SK-N-SH treated with all-trans-retinoic acid at 6 μM for 48 hours (cell line): ENCODE results near the gene TRPC6.

Source experiments
- ATAC-seq: fragments of 200-7000 bp; cut with Tn5 transposase; 3 replicates; pipeline ENCODE4 v1.9.1; 2020; ENCODE audit warnings: mild to moderate bottlenecking, moderate library complexity
- ARNTL ChIP-seq: fragments of 450-650 bp; formaldehyde crosslinking; IDR thresholded peaks from 2 replicates; pipeline ENCODE4 v1.5.0; 2020; ENCODE audit warnings: low read depth, mild to moderate bottlenecking, moderate library complexity, borderline replicate concordance
- BACH2 ChIP-seq: fragments of 250-450 bp; sonication (Bioruptor Pico); IDR thresholded peaks from 2 replicates; pipeline ENCODE4 v1.9.0; 2021; ENCODE audit warnings: mild to moderate bottlenecking, borderline replicate concordance
- CSDC2 ChIP-seq: fragments of 250-450 bp; sonication (Bioruptor Pico); IDR thresholded peaks from 2 replicates; pipeline ENCODE4 v1.5.0; 2020; ENCODE audit warnings: mild to moderate bottlenecking, moderate library complexity
- ESRRG ChIP-seq: fragments of 250-450 bp; sonication (Bioruptor Pico); IDR thresholded peaks from 2 replicates; pipeline ENCODE4 v1.6.1; 2021; ENCODE audit warnings: mild to moderate bottlenecking
- GLIS3 ChIP-seq: fragments of 250-450 bp; sonication (Bioruptor Pico); IDR thresholded peaks from 2 replicates; pipeline ENCODE4 v1.5.0; 2020; ENCODE audit warnings: mild to moderate bottlenecking, moderate library complexity
- ISL1 ChIP-seq: fragments of 250-450 bp; sonication (Bioruptor Pico); IDR thresholded peaks from 2 replicates; pipeline ENCODE4 v2.1.2; 2022; ENCODE audit warnings: mild to moderate bottlenecking, moderate library complexity
- OSR1 ChIP-seq: fragments of 250-450 bp; sonication (Bioruptor Pico); IDR thresholded peaks from 2 replicates; pipeline ENCODE4 v1.8.0; 2022; ENCODE audit warnings: moderate library complexity, mild to moderate bottlenecking, inconsistent platforms
- PPARA ChIP-seq: fragments of 250-450 bp; sonication (Bioruptor Pico); IDR thresholded peaks from 2 replicates; pipeline ENCODE4 v1.5.0; 2020; ENCODE audit warnings: mild to moderate bottlenecking, borderline replicate concordance
- RARB ChIP-seq: fragments of 250-450 bp; sonication (Bioruptor Pico); IDR thresholded peaks from 2 replicates; pipeline ENCODE4 v1.8.0; 2021; ENCODE audit warnings: mild to moderate bottlenecking, moderate library complexity
- SNAI2 ChIP-seq: fragments of 250-450 bp; sonication (Bioruptor Pico); IDR thresholded peaks from 2 replicates; pipeline ENCODE4 v1.5.0; 2020; ENCODE audit warnings: mild to moderate bottlenecking, moderate library complexity
- TCF4 ChIP-seq: fragments of 250-450 bp; sonication (Bioruptor Pico); IDR thresholded peaks from 2 replicates; pipeline ENCODE4 v1.8.0; 2021; ENCODE audit warnings: mild to moderate bottlenecking, moderate library complexity, borderline replicate concordance
- TOX ChIP-seq: fragments of 250-450 bp; sonication (Bioruptor Pico); IDR thresholded peaks from 2 replicates; pipeline ENCODE4 v1.8.0; 2021; ENCODE audit warnings: mild to moderate bottlenecking, moderate library complexity, borderline replicate concordance
- ZC3H10 ChIP-seq: fragments of 250-450 bp; sonication (Bioruptor Pico); IDR thresholded peaks from 2 replicates; pipeline ENCODE4 v1.5.1; 2021; ENCODE audit warnings: mild to moderate bottlenecking, moderate library complexity
- ZFP3 ChIP-seq: fragments of 250-450 bp; sonication (Bioruptor Pico); IDR thresholded peaks from 2 replicates; pipeline ENCODE4 v1.5.0; 2020; ENCODE audit warnings: mild to moderate bottlenecking, moderate library complexity
- ZFP30 ChIP-seq: fragments of 450-650 bp; formaldehyde crosslinking; IDR thresholded peaks from 2 replicates; pipeline ENCODE4 v1.5.0; 2022; ENCODE audit warnings: mild to moderate bottlenecking, moderate library complexity
- ZNF565 ChIP-seq: fragments of 450-650 bp; formaldehyde crosslinking; conservative IDR thresholded peaks from 2 replicates; pipeline ENCODE4 v1.5.0; 2020; ENCODE audit warnings: low read depth, mild to moderate bottlenecking, moderate library complexity
- ZNF70 ChIP-seq: fragments of 450-650 bp; formaldehyde crosslinking; IDR thresholded peaks from 2 replicates; pipeline ENCODE4 v1.5.0; 2020; ENCODE audit warnings: mild to moderate bottlenecking, moderate library complexity
- ZNF8 ChIP-seq: fragments of 450-650 bp; formaldehyde crosslinking; IDR thresholded peaks from 2 replicates; pipeline ENCODE4 v1.5.0; 2020; ENCODE audit warnings: mild to moderate bottlenecking, moderate library complexity
- TF ChIP-seq, protein P1 (sequence below): fragments of 250-450 bp; sonication (Bioruptor Pico); IDR thresholded peaks from 2 replicates; pipeline ENCODE4 v1.5.1; 2021; ENCODE audit warnings: mild to moderate bottlenecking, moderate library complexity
- TF ChIP-seq, protein P2 (sequence below): fragments of 250-450 bp; sonication (Bioruptor Pico); IDR thresholded peaks from 2 replicates; pipeline ENCODE4 v1.5.1; 2020; ENCODE audit warnings: low read depth, mild to moderate bottlenecking, moderate library complexity
- TF ChIP-seq, protein P3 (sequence below): fragments of 250-450 bp; sonication (Bioruptor Pico); IDR thresholded peaks from 2 replicates; pipeline ENCODE4 v1.8.0; 2021; ENCODE audit warnings: low read depth, mild to moderate bottlenecking, moderate library complexity, borderline replicate concordance
- TF ChIP-seq, protein P4 (sequence below): fragments of 250-450 bp; sonication (Bioruptor Pico); IDR thresholded peaks from 2 replicates; pipeline ENCODE4 v1.8.0; 2020; ENCODE audit warnings: mild to moderate bottlenecking, moderate library complexity, borderline replicate concordance
- TF ChIP-seq, protein P5 (sequence below): fragments of 250-450 bp; sonication (Bioruptor Pico); IDR thresholded peaks from 2 replicates; pipeline ENCODE4 v1.5.0; 2020; ENCODE audit warnings: mild to moderate bottlenecking, moderate library complexity

The TRPC6 gene

DNA sequence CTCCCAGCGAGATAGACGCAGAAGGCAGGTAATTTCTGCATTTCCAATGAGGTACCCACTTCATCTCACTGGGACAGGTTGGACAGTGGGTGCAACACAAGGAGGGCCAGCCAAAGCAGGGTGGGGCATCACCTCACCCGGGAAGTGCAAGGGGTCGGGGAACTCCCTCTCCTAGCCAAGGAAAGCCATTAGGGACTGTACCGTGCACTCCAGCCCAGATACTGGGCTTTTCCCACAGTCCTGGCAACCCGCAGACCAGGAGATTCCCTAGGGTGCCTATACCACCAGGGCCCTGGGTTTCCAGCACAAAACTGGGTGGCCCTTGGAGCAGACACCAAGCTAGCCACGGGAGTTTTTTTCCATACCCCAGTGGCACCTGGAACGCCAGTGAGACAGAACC lies 17.2 kb downstream of the TRPC6 start:
- no peak for ATAC-seq
- TF ChIP-seq TOX (CRISPR knock-in tag) = no peak
- TF ChIP-seq ZNF70 (CRISPR knock-in tag) = no peak
- no peak for TF ChIP-seq SNAI2
- TF ChIP-seq TCF4 (CRISPR knock-in tag) = no peak
- no peak for TF ChIP-seq GLIS3
- no peak for TF ChIP-seq ZNF8 (CRISPR knock-in tag)
- no peak for TF ChIP-seq ZFP30 (CRISPR knock-in tag)
- TF ChIP-seq ARNTL (CRISPR knock-in tag) = no peak
- no peak for TF ChIP-seq BACH2
- no peak for TF ChIP-seq ESRRG (CRISPR knock-in tag)
- TF ChIP-seq, protein P1, sequence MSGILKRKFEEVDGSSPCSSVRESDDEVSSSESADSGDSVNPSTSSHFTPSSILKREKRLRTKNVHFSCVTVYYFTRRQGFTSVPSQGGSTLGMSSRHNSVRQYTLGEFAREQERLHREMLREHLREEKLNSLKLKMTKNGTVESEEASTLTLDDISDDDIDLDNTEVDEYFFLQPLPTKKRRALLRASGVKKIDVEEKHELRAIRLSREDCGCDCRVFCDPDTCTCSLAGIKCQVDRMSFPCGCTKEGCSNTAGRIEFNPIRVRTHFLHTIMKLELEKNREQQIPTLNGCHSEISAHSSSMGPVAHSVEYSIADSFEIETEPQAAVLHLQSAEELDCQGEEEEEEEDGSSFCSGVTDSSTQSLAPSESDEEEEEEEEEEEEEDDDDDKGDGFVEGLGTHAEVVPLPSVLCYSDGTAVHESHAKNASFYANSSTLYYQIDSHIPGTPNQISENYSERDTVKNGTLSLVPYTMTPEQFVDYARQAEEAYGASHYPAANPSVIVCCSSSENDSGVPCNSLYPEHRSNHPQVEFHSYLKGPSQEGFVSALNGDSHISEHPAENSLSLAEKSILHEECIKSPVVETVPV = no peak
- TF ChIP-seq ZNF565 = no peak
- TF ChIP-seq ZFP3 (CRISPR knock-in tag) = no peak
- TF ChIP-seq ZC3H10 (CRISPR knock-in tag) = no peak
- no peak for TF ChIP-seq OSR1 (CRISPR knock-in tag)
- TF ChIP-seq, all 23 proteins: peak for 0

DNA sequence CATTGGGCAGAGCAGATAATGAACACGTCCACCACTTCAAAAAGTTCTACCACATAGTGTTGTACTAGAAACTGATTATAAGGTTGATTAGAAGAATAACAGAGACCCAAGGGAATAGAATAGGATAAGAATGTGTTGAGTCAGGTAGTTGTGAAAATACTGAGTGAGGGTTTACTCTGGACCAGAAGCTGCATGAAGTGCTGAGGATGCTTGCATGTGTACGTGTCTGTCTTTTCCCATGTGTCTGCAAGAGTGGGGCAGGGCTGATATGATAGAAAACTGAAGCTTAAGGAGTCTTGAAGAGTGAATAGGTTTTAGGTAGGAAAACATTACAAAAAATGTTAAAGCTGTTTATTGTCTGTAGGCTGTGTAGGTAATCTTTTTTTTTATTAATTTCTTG lies 20.6 kb downstream of the TRPC6 start:
- no peak for ATAC-seq
- no peak for TF ChIP-seq SNAI2
- TF ChIP-seq ZC3H10 (CRISPR knock-in tag) = no peak
- no peak for TF ChIP-seq RARB (CRISPR knock-in tag)
- no peak for TF ChIP-seq BACH2
- no peak for TF ChIP-seq GLIS3
- TF ChIP-seq CSDC2 (CRISPR knock-in tag) = no peak
- TF ChIP-seq, protein P1 = no peak

DNA sequence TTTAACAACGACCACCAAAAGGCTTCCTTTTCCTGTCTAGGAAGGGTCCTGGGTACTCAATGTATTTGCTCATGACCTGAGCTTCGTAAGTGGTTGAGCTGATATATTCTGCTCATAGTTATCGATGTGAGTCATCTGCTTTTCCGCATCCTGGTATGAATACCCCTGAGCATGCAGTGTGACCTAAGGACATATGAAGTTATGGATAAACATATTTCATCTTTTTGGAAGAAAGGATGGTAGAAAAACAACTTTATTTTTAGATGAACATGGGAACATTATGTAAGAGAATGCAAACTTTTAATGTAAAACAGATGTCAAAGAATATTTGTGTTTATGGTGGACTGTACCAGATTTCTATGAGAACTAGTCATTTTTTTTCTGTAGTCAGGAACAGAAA lies 28.4 kb downstream of the TRPC6 start:
- no peak for ATAC-seq
- TF ChIP-seq ESRRG (CRISPR knock-in tag) = no peak
- no peak for TF ChIP-seq TCF4 (CRISPR knock-in tag)
- TF ChIP-seq ZNF565 = no peak
- TF ChIP-seq ZFP30 (CRISPR knock-in tag) = no peak
- TF ChIP-seq, protein P2, sequence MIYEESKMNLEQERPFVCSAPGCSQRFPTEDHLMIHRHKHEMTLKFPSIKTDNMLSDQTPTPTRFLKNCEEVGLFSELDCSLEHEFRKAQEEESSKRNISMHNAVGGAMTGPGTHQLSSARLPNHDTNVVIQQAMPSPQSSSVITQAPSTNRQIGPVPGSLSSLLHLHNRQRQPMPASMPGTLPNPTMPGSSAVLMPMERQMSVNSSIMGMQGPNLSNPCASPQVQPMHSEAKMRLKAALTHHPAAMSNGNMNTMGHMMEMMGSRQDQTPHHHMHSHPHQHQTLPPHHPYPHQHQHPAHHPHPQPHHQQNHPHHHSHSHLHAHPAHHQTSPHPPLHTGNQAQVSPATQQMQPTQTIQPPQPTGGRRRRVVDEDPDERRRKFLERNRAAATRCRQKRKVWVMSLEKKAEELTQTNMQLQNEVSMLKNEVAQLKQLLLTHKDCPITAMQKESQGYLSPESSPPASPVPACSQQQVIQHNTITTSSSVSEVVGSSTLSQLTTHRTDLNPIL = no peak
- no peak for TF ChIP-seq SNAI2
- no peak for TF ChIP-seq ISL1
- no peak for TF ChIP-seq TOX (CRISPR knock-in tag)
- no peak for TF ChIP-seq ARNTL (CRISPR knock-in tag)
- no peak for TF ChIP-seq ZFP3 (CRISPR knock-in tag)
- no peak for TF ChIP-seq BACH2
- no peak for TF ChIP-seq ZNF8 (CRISPR knock-in tag)
- TF ChIP-seq ZNF70 (CRISPR knock-in tag) = no peak
- TF ChIP-seq PPARA (CRISPR knock-in tag) = no peak
- TF ChIP-seq, protein P1 = no peak

DNA sequence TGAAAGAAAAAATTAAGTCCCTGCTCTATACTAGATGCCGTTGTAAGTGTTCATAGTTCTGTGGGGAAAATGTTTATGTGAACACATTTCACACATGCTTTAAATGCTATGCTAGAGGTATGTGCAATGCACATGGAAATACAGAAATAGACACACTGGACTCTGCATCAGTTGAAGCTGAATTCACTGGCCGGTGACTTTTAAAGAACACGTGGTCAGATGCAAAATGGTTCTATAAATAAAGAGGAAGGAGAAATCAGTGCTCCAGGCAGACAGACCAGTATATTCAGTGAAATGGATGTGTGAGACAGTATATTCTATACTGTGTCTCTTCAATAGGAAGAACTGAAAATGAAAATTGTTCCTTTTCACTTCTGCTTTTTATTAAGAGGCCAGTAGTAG lies 29.9 kb downstream of the TRPC6 start:
- TF ChIP-seq, protein P3, sequence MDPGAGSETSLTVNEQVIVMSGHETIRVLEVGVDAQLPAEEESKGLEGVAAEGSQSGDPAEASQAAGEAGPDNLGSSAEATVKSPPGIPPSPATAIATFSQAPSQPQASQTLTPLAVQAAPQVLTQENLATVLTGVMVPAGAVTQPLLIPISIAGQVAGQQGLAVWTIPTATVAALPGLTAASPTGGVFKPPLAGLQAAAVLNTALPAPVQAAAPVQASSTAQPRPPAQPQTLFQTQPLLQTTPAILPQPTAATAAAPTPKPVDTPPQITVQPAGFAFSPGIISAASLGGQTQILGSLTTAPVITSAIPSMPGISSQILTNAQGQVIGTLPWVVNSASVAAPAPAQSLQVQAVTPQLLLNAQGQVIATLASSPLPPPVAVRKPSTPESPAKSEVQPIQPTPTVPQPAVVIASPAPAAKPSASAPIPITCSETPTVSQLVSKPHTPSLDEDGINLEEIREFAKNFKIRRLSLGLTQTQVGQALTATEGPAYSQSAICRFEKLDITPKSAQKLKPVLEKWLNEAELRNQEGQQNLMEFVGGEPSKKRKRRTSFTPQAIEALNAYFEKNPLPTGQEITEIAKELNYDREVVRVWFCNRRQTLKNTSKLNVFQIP = no peak
- TF ChIP-seq CSDC2 (CRISPR knock-in tag) (no peak), ZNF565 (no peak), ZNF8 (CRISPR knock-in tag) (no peak), BACH2 (no peak), ZC3H10 (CRISPR knock-in tag) (no peak), ESRRG (CRISPR knock-in tag) (no peak), ZFP3 (CRISPR knock-in tag) (no peak), SNAI2 (no peak), OSR1 (CRISPR knock-in tag) (no peak)
- TF ChIP-seq, protein P4, sequence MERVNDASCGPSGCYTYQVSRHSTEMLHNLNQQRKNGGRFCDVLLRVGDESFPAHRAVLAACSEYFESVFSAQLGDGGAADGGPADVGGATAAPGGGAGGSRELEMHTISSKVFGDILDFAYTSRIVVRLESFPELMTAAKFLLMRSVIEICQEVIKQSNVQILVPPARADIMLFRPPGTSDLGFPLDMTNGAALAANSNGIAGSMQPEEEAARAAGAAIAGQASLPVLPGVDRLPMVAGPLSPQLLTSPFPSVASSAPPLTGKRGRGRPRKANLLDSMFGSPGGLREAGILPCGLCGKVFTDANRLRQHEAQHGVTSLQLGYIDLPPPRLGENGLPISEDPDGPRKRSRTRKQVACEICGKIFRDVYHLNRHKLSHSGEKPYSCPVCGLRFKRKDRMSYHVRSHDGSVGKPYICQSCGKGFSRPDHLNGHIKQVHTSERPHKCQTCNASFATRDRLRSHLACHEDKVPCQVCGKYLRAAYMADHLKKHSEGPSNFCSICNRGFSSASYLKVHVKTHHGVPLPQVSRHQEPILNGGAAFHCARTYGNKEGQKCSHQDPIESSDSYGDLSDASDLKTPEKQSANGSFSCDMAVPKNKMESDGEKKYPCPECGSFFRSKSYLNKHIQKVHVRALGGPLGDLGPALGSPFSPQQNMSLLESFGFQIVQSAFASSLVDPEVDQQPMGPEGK (CRISPR knock-in tag) = no peak
- TF ChIP-seq, protein P5, sequence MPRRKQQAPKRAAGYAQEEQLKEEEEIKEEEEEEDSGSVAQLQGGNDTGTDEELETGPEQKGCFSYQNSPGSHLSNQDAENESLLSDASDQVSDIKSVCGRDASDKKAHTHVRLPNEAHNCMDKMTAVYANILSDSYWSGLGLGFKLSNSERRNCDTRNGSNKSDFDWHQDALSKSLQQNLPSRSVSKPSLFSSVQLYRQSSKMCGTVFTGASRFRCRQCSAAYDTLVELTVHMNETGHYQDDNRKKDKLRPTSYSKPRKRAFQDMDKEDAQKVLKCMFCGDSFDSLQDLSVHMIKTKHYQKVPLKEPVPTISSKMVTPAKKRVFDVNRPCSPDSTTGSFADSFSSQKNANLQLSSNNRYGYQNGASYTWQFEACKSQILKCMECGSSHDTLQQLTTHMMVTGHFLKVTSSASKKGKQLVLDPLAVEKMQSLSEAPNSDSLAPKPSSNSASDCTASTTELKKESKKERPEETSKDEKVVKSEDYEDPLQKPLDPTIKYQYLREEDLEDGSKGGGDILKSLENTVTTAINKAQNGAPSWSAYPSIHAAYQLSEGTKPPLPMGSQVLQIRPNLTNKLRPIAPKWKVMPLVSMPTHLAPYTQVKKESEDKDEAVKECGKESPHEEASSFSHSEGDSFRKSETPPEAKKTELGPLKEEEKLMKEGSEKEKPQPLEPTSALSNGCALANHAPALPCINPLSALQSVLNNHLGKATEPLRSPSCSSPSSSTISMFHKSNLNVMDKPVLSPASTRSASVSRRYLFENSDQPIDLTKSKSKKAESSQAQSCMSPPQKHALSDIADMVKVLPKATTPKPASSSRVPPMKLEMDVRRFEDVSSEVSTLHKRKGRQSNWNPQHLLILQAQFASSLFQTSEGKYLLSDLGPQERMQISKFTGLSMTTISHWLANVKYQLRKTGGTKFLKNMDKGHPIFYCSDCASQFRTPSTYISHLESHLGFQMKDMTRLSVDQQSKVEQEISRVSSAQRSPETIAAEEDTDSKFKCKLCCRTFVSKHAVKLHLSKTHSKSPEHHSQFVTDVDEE (CRISPR knock-in tag) = no peak
- ATAC-seq = no peak
